Bladder microvascular endothelial cell (primary cell): ENCODE data around the gene NEK10. TPM values are rescaled to one million over a fixed set of nuclear protein-coding genes. Genes with fewer than 3 reads are reported as not detected.

Experiments
- total RNA-seq: library from RNA; depleted of rRNA; stranded (reverse); fragments of >200 nt; gene quantifications from 2 replicates; pipeline ENCODE4 v1.2.3, GENCODE V29; 2014

Gene NEK10, protein sequence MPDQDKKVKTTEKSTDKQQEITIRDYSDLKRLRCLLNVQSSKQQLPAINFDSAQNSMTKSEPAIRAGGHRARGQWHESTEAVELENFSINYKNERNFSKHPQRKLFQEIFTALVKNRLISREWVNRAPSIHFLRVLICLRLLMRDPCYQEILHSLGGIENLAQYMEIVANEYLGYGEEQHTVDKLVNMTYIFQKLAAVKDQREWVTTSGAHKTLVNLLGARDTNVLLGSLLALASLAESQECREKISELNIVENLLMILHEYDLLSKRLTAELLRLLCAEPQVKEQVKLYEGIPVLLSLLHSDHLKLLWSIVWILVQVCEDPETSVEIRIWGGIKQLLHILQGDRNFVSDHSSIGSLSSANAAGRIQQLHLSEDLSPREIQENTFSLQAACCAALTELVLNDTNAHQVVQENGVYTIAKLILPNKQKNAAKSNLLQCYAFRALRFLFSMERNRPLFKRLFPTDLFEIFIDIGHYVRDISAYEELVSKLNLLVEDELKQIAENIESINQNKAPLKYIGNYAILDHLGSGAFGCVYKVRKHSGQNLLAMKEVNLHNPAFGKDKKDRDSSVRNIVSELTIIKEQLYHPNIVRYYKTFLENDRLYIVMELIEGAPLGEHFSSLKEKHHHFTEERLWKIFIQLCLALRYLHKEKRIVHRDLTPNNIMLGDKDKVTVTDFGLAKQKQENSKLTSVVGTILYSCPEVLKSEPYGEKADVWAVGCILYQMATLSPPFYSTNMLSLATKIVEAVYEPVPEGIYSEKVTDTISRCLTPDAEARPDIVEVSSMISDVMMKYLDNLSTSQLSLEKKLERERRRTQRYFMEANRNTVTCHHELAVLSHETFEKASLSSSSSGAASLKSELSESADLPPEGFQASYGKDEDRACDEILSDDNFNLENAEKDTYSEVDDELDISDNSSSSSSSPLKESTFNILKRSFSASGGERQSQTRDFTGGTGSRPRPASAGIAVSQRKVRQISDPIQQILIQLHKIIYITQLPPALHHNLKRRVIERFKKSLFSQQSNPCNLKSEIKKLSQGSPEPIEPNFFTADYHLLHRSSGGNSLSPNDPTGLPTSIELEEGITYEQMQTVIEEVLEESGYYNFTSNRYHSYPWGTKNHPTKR
- 1.6 and 2.8 TPM in 2 replicates for total RNA-seq

DNA sequence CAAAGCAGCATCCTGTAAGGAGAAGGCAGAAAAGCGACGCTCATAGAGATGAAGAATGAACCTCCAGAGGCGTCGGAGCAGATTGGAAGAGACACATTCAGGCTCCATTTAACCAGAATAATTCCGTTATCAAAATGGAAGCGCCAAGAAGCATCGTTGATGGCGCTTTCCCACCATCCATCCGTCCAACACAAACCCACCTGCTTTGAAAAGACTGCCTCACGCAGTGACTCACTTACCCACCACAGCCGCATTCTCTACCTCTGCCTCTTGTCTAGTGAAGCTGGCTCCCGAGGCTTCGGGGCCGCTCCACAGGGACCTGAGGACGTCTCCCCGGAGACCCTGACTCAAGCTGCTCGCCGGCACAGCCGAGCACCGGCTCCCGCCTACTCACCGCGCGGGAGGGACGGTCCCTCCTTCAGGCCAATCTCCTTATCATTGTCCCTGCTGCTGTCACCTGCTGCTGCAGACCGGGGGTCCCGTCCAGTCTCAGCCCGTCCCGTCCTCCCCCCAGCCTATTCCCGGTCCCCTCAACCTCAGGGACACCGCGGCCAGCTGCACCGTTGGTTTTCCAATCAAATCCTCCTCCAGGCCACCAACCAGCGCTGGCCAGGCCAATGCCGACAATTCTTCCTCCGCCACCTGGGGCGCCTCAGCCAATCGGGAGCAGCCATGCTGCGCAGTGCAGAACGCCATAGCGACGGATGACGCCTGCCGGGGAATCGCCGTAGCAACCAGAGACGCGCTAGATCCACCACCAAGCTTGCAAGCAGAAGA is at the start of gene NEK10:
Gene NEK10, minus strand, starts transcription at position 553 of the 777 bp plus-strand sequence. CDS start 16,501 bp downstream, outside the sequence.

Other genes starting within 250 kb of the NEK10 start
- 33.7 and 92.1 TPM in 2 replicates for gene SLC4A7, start 115.0 kb upstream of the NEK10 start, total RNA-seq